ENCODE measurements around the gene FBXL5.

GRCh38 chr4:15690020-15690809 lies 35.1 kb upstream of the FBXL5 start:
- TF ChIP-seq ZNF585B (tag by site-specific recombination; IDR thresholded peaks at IDR 0.05) (no peak), CTCF (tag by site-specific recombination; IDR thresholded peaks at IDR 0.05) (no peak), ZNF280D (tag by site-specific recombination; IDR thresholded peaks at IDR 0.05) (no peak), KLF9 (tag by site-specific recombination; IDR thresholded peaks at IDR 0.05; ENCODE audit: low read depth) (no peak)
